ENCODE results near the gene FBXO9.

FBXO9 gene

DNA sequence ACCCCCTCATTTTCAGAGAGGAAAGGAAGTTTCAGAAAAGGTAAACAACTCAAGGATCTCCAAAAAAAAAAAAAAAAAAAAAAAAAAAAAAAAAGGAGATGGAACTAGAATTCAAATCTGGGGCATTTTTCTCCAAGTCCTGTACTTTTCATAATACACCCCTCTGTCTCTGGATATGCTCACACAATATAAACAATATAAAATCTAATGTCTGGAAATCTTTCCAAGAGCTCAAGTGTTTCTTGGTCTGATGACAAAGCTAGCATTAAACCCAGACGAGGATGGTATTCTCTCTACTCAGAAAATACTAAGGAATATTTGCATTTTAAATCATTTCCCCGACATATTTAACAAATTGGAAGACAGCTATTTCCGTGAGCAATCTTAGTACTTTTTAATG is 77.6 kb downstream of the FBXO9 start:
- Histone ChIP-seq H3K9me2 (replicated peaks; ENCODE audit: control insufficient read depth, low read length) (no peaks in the 10 kb centered on the region), H3K4me1 (ENCODE audit: control insufficient read depth, low read length) (no peaks in the 10 kb centered on the region), H3K9me3 (ENCODE audit: control insufficient read depth, insufficient read depth, low read length) (no peaks in the 10 kb centered on the region), H3K4me2 (ENCODE audit: low read length) (no peak overlapping the region), H4K20me1 (ENCODE audit: control insufficient read depth, insufficient read depth, low read depth, low read length) (no peaks in the 10 kb centered on the region), H3K79me2 (ENCODE audit: control insufficient read depth, low read length) (no peaks in the 10 kb centered on the region), H3K4me3 (ENCODE audit: low read length) (no peak overlapping the region), H3K36me3 (ENCODE audit: control insufficient read depth, low read length) (no peaks in the 10 kb centered on the region), H3K27me3 (ENCODE audit: control insufficient read depth, low read length) (peaks cover 8% of the 10 kb centered on the region; the same call in 1 of the 2 replicates), H3F3A (ENCODE audit: control insufficient read depth, insufficient read depth) (no peaks in the 10 kb centered on the region), H3K27ac (ENCODE audit: low read depth, low read length) (no peak overlapping the region)
- TF ChIP-seq, protein P1, sequence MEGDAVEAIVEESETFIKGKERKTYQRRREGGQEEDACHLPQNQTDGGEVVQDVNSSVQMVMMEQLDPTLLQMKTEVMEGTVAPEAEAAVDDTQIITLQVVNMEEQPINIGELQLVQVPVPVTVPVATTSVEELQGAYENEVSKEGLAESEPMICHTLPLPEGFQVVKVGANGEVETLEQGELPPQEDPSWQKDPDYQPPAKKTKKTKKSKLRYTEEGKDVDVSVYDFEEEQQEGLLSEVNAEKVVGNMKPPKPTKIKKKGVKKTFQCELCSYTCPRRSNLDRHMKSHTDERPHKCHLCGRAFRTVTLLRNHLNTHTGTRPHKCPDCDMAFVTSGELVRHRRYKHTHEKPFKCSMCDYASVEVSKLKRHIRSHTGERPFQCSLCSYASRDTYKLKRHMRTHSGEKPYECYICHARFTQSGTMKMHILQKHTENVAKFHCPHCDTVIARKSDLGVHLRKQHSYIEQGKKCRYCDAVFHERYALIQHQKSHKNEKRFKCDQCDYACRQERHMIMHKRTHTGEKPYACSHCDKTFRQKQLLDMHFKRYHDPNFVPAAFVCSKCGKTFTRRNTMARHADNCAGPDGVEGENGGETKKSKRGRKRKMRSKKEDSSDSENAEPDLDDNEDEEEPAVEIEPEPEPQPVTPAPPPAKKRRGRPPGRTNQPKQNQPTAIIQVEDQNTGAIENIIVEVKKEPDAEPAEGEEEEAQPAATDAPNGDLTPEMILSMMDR (IDR thresholded peaks at IDR 0.05; ENCODE audit: low read depth, low read length, poor library complexity, severe bottlenecking) = no peak
- TF ChIP-seq EZH2phosphoT487 (IDR thresholded peaks at IDR 0.05; ENCODE audit: borderline replicate concordance, low read length) = no peak

DNA sequence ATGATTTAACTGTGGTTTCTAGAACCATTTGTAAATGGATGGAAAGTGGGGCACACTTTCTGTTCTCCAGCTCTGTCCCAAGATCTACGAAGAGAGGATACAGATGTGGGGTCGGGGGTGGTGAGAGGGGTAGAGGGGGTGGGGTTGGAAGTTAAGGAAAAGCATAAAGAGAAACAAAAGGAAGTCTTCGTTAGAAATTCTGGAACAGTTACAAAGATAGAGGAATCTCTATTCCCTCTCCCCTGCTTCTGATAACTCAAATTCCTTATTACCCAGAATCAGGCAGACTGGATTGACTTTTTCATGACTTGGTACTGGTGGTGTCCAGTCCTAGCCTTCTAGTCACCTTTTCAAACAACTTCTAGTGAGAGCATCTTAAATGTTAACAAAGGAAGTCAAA is 78.5 kb downstream of the FBXO9 start:
- Histone ChIP-seq H3K79me2 (ENCODE audit: control insufficient read depth, low read length) (no peaks in the 10 kb centered on the region), H3K9me3 (ENCODE audit: control insufficient read depth, insufficient read depth, low read length) (no peaks in the 10 kb centered on the region), H3K4me1 (ENCODE audit: control insufficient read depth, low read length) (no peaks in the 10 kb centered on the region), H3F3A (ENCODE audit: control insufficient read depth, insufficient read depth) (no peaks in the 10 kb centered on the region), H3K27ac (ENCODE audit: low read depth, low read length) (no peak overlapping the region), H4K20me1 (ENCODE audit: control insufficient read depth, insufficient read depth, low read depth, low read length) (no peaks in the 10 kb centered on the region), H3K4me2 (ENCODE audit: low read length) (no peak overlapping the region), H3K36me3 (ENCODE audit: control insufficient read depth, low read length) (no peaks in the 10 kb centered on the region), H3K9me2 (replicated peaks; ENCODE audit: control insufficient read depth, low read length) (no peaks in the 10 kb centered on the region), H3K4me3 (ENCODE audit: low read length) (no peak overlapping the region), H3K27me3 (ENCODE audit: control insufficient read depth, low read length) (peaks cover 8% of the 10 kb centered on the region; the same call in 1 of the 2 replicates)
- TF ChIP-seq, protein P1 (IDR thresholded peaks at IDR 0.05; ENCODE audit: low read depth, low read length, poor library complexity, severe bottlenecking) = no peak
- no peak for TF ChIP-seq EZH2phosphoT487 (IDR thresholded peaks at IDR 0.05; ENCODE audit: borderline replicate concordance, low read length)

DNA sequence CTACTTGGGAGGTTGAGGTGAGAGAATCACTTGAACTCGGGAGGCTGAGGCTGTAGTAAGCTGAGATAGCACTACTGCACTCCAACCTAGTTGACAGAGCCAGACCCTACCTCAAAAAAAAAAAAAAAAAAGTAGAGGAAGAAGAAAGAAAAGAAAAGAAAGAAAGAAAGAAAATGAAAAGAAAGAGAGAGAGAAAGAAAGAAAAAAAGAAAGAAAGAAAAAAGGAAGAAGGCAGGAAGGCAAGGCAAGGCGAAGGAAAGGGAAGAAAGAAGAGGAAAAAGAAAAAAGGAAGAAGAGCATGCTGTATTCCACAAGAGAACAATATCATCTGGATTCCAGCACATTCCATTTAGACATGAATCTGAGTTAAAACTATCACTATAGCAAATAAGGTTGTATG is 79.6 kb downstream of the FBXO9 start:
- Histone ChIP-seq H3K4me3 (ENCODE audit: low read length) (no peak overlapping the region), H3K27me3 (ENCODE audit: control insufficient read depth, low read length) (peaks cover 8% of the 10 kb centered on the region; the same call in 1 of the 2 replicates), H3K27ac (ENCODE audit: low read depth, low read length) (no peak overlapping the region), H3K9me2 (replicated peaks; ENCODE audit: control insufficient read depth, low read length) (no peaks in the 10 kb centered on the region), H3K4me1 (ENCODE audit: control insufficient read depth, low read length) (no peaks in the 10 kb centered on the region), H3K4me2 (ENCODE audit: low read length) (no peak overlapping the region), H3K36me3 (ENCODE audit: control insufficient read depth, low read length) (no peaks in the 10 kb centered on the region), H3K9me3 (ENCODE audit: control insufficient read depth, insufficient read depth, low read length) (no peaks in the 10 kb centered on the region), H4K20me1 (ENCODE audit: control insufficient read depth, insufficient read depth, low read depth, low read length) (no peaks in the 10 kb centered on the region), H3F3A (ENCODE audit: control insufficient read depth, insufficient read depth) (no peaks in the 10 kb centered on the region), H3K79me2 (ENCODE audit: control insufficient read depth, low read length) (no peaks in the 10 kb centered on the region)
- TF ChIP-seq, protein P1 (IDR thresholded peaks at IDR 0.05; ENCODE audit: low read depth, low read length, poor library complexity, severe bottlenecking) = no peak
- no peak for TF ChIP-seq EZH2phosphoT487 (IDR thresholded peaks at IDR 0.05; ENCODE audit: borderline replicate concordance, low read length)
